Astrocyte (in vitro differentiated cells and primary cell): Measurements from ENCODE around the gene ATXN1. TPM values are rescaled to one million over a fixed set of nuclear protein-coding genes. Genes with fewer than 3 reads are reported as not detected.

Source experiments
- DNase-seq: peaks from one replicate; pipeline ENCODE4 v3.0.0-alpha.2; 2010; ENCODE audit warnings: low read depth
- FAIRE-seq: peaks from 2 replicates; lab custom pipeline; 2011; peaks lifted over from hg19 to GRCh38; lab: Jason Lieb, UNC
- H2AFZ ChIP-seq: 2 replicates; pipeline ENCODE4 v1.6.0; 2012; ENCODE audit warnings: low read depth, low read length, inconsistent platforms
- H3K27ac ChIP-seq: 2 replicates; pipeline ENCODE4 v1.5.1; 2011; ENCODE audit warnings: low read depth, low read length, inconsistent platforms
- H3K27me3 ChIP-seq: 2 replicates; pipeline ENCODE4 v1.6.0; 2011; ENCODE audit warnings: low read length, inconsistent platforms; ENCODE audit not compliant: insufficient read depth
- H3K36me3 ChIP-seq: 2 replicates; pipeline ENCODE4 v1.5.1; 2011; ENCODE audit warnings: low read length, inconsistent platforms; ENCODE audit not compliant: insufficient read depth
- H3K4me1 ChIP-seq: 2 replicates; pipeline ENCODE4 v1.5.1; 2011; ENCODE audit warnings: low read length, inconsistent platforms; ENCODE audit not compliant: insufficient read depth
- H3K4me2 ChIP-seq: 2 replicates; pipeline ENCODE4 v1.6.0; 2012; ENCODE audit warnings: low read length, inconsistent platforms
- H3K4me3 ChIP-seq: 2 replicates; pipeline ENCODE4 v1.5.1; 2011; ENCODE audit warnings: low read depth, mild to moderate bottlenecking, low read length, inconsistent platforms; ENCODE audit not compliant: insufficient read depth
- H3K79me2 ChIP-seq: 2 replicates; pipeline ENCODE4 v1.6.0; 2012; ENCODE audit warnings: mild to moderate bottlenecking, low read length, inconsistent platforms; ENCODE audit not compliant: insufficient read depth
- H3K9ac ChIP-seq: 2 replicates; pipeline ENCODE4 v1.6.0; 2012; ENCODE audit warnings: mild to moderate bottlenecking, low read length, inconsistent platforms
- H3K9me3 ChIP-seq: 2 replicates; pipeline ENCODE4 v1.5.1; 2012; ENCODE audit warnings: low read depth, mild to moderate bottlenecking, low read length, inconsistent platforms; ENCODE audit not compliant: insufficient read depth
- H4K20me1 ChIP-seq: 2 replicates; pipeline ENCODE4 v1.6.0; 2012; ENCODE audit warnings: low read length, inconsistent platforms; ENCODE audit not compliant: insufficient read depth
- H3K27ac Mint-ChIP-seq: one replicate; pipeline ENCODE4 v1.8.0; 2021; ENCODE audit warnings: mild to moderate bottlenecking, mixed read lengths; ENCODE audit not compliant: unreplicated experiment
- H3K27me3 Mint-ChIP-seq: one replicate; pipeline ENCODE4 v1.8.0; 2021; ENCODE audit warnings: low read depth, mixed read lengths; ENCODE audit not compliant: unreplicated experiment
- H3K36me3 Mint-ChIP-seq: one replicate; pipeline ENCODE4 v1.8.0; 2021; ENCODE audit warnings: low read depth, mixed read lengths; ENCODE audit not compliant: unreplicated experiment
- H3K4me1 Mint-ChIP-seq: one replicate; pipeline ENCODE4 v1.8.0; 2021; ENCODE audit warnings: low read depth, mixed read lengths; ENCODE audit not compliant: unreplicated experiment
- H3K4me3 Mint-ChIP-seq: one replicate; pipeline ENCODE4 v1.8.0; 2021; ENCODE audit warnings: mild to moderate bottlenecking, moderate library complexity, mixed read lengths; ENCODE audit not compliant: unreplicated experiment
- H3K9me3 Mint-ChIP-seq: one replicate; pipeline ENCODE4 v1.8.0; 2021; ENCODE audit warnings: mild to moderate bottlenecking, mixed read lengths; ENCODE audit not compliant: unreplicated experiment
- EZH2 ChIP-seq: IDR thresholded peaks from 2 replicates; pipeline ENCODE4 v1.6.1; 2012; ENCODE audit warnings: mild to moderate bottlenecking, low read length, inconsistent platforms; ENCODE audit not compliant: insufficient read depth
- total RNA-seq: library from RNA; stranded (reverse); gene quantifications from 2 replicates; pipeline ENCODE4 v1.2.1, GENCODE V29; 2021
- TF ChIP-seq, protein P1 (sequence below): IDR thresholded peaks from 2 replicates; pipeline ENCODE4 v1.5.1; 2011; ENCODE audit warnings: low read depth, mild to moderate bottlenecking, inconsistent platforms, low read length, moderate library complexity; ENCODE audit not compliant: insufficient read depth

ATXN1 gene
- total RNA-seq, 1 donor from 2014 or later = 70.9 TPM

DNA sequence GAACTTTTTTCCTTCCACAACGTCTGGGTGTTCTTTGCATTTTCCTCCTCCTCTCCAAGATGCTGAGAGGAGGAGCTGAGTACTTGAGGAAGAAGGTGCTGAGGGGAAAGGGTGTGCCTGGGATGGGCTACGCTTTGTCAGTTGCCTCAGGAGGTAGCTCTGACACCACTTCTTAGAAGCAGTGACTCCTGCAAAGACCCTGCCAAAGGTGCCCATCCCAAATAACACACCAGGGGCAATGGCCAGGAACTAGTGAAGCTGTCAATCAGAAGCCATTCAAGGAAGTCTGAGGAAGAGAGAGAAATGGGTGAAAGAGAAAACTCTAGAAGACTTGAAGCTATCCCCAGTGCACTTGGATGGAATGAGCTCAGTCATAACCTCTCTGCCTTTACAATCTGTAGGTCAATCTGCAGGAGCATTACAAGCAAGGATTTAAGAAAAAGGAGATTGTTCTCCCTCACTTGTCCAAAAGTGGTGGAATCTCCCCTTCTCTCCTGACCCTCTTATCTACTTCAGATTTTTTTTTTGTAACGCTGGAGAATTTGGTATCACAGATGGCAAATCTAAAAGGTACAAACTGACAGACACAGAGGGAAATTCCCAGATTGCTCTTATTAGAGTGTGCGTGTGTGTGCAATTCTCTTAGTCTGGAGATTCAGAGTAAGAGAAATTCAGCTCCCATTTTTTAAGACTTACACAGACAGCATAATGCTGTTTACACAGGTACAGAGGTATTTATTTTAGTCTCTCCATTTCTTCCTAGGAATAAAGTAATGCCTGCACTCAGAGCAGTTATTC, 280.3 kb downstream of the ATXN1 start:
- no peak overlapping the region for H2AFZ ChIP-seq
- H3K36me3 ChIP-seq = no peaks in the 10 kb centered on the region
- no peaks in the 10 kb centered on the region for H3K4me1 ChIP-seq
- H3K9me3 ChIP-seq = peaks cover 4% of the 10 kb centered on the region
- no peak overlapping the region for H3K4me3 ChIP-seq
- H3K9ac ChIP-seq = no peak overlapping the region
- Mint-ChIP-seq H3K9me3 (peaks cover 4% of the 10 kb centered on the region), H3K4me3 (no peak overlapping the region), H3K4me1 (peaks cover 8% of the 10 kb centered on the region), H3K27ac (no peak overlapping the region), H3K27me3 (no peaks in the 10 kb centered on the region), H3K36me3 (peaks cover 36% of the 10 kb centered on the region)
- TF ChIP-seq, protein P1, sequence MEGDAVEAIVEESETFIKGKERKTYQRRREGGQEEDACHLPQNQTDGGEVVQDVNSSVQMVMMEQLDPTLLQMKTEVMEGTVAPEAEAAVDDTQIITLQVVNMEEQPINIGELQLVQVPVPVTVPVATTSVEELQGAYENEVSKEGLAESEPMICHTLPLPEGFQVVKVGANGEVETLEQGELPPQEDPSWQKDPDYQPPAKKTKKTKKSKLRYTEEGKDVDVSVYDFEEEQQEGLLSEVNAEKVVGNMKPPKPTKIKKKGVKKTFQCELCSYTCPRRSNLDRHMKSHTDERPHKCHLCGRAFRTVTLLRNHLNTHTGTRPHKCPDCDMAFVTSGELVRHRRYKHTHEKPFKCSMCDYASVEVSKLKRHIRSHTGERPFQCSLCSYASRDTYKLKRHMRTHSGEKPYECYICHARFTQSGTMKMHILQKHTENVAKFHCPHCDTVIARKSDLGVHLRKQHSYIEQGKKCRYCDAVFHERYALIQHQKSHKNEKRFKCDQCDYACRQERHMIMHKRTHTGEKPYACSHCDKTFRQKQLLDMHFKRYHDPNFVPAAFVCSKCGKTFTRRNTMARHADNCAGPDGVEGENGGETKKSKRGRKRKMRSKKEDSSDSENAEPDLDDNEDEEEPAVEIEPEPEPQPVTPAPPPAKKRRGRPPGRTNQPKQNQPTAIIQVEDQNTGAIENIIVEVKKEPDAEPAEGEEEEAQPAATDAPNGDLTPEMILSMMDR = no peak
- no peak for TF ChIP-seq EZH2
- H3K27ac ChIP-seq = no peak overlapping the region
- DNase-seq (no peak), FAIRE-seq (no peak)
- H3K27me3 ChIP-seq = no peaks in the 10 kb centered on the region
- H4K20me1 ChIP-seq = peaks cover 14% of the 10 kb centered on the region
- no peaks in the 10 kb centered on the region for H3K79me2 ChIP-seq
- H3K4me2 ChIP-seq = no peak overlapping the region

DNA sequence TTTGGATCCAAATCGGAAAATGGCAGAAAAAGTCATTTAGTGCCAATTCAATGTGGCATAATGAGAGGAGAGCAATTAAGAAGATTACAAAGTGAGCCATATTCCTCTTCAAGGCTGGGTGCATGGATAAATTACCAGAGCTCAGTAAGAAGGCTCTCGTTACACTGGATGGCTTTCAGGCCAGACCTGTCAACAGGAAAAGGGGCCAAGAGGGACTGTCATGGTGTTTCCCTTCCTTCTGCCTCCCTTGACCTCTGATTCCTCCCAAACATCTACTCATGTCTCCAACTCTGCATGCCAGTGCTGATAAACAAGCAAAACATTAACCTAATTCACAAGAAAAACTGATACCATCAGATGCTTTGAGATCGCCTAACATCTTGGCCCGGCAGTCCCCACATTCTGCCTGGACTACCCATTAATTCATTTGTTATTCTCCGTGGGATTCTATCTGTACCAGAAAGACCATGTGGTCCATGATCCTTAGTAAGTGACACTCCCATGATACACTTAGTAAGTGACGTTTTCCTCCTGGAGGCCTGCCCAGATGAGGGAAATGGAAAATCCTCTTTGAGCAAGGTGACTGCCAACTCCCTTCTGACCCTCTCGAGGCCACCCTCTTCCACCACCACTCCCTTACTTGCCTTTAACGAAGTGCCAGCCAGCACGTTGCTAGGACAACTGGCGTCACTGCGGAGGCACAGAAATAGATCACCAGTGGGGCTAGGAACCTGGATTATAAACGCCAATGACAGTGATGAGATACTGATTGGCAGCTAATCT, 283.7 kb downstream of the ATXN1 start:
- Histone ChIP-seq H3K27ac (no peak overlapping the region), H3K9ac (no peak overlapping the region), H3K4me3 (no peak overlapping the region), H3K4me2 (no peak overlapping the region), H3K79me2 (peaks cover 3% of the 10 kb centered on the region), H2AFZ (no peak overlapping the region), H4K20me1 (peaks cover 14% of the 10 kb centered on the region), H3K9me3 (no peaks in the 10 kb centered on the region), H3K4me1 (peaks cover 7% of the 10 kb centered on the region), H3K36me3 (peaks cover 2% of the 10 kb centered on the region), H3K27me3 (no peaks in the 10 kb centered on the region)
- H3K36me3 Mint-ChIP-seq = peaks cover 29% of the 10 kb centered on the region
- no peaks in the 10 kb centered on the region for H3K27me3 Mint-ChIP-seq
- DNase-seq (no peak), FAIRE-seq (no peak)
- TF ChIP-seq EZH2 = no peak
- TF ChIP-seq, protein P1 = no peak
- H3K4me3 Mint-ChIP-seq = no peak overlapping the region
- H3K4me1 Mint-ChIP-seq = peaks cover 10% of the 10 kb centered on the region
- H3K27ac Mint-ChIP-seq = no peak overlapping the region
- peaks cover 3% of the 10 kb centered on the region for H3K9me3 Mint-ChIP-seq
